Activated CD4-positive, alpha-beta memory T cell treated with anti-CD3 and anti-CD28 coated beads for 36 hours (primary cell): Measurements from ENCODE around the gene GOLM1. TPM values are rescaled to one million over a fixed set of nuclear protein-coding genes. Genes with fewer than 3 reads are reported as not detected.

Source experiments
- CTCF ChIA-PET: fragments of 350-600 bp; sonication (Branson Sonifier 250); formaldehyde crosslinking; loops from one replicate; lab custom pipeline; 2021; ENCODE audit warnings: antibody characterized with exemption, inconsistent platforms; lab: Charles Lee
- POLR2A ChIA-PET: fragments of 350-600 bp; sonication (Branson Sonifier 250); formaldehyde crosslinking; loops from one replicate; lab custom pipeline; 2021; ENCODE audit warnings: antibody characterized with exemption; lab: Charles Lee
- DNase-seq: peaks from one replicate; pipeline ENCODE4 v3.0.0-alpha.2; 2020
- H3K27ac Mint-ChIP-seq: one replicate; pipeline ENCODE4 v1.8.0; 2021; ENCODE audit warnings: mixed read lengths
- H3K27me3 Mint-ChIP-seq: one replicate; pipeline ENCODE4 v1.8.0; 2021; ENCODE audit warnings: mixed read lengths
- H3K36me3 Mint-ChIP-seq: one replicate; pipeline ENCODE4 v1.8.0; 2021; ENCODE audit warnings: mixed read lengths
- H3K4me1 Mint-ChIP-seq: one replicate; pipeline ENCODE4 v1.8.0; 2021; ENCODE audit warnings: low read depth, mixed read lengths
- H3K4me3 Mint-ChIP-seq: one replicate; pipeline ENCODE4 v1.8.0; 2021; ENCODE audit warnings: mild to moderate bottlenecking, mixed read lengths
- H3K9me3 Mint-ChIP-seq: one replicate; pipeline ENCODE4 v1.8.0; 2021; ENCODE audit warnings: mixed read lengths
- intact Hi-C: fragments of 100-400 bp; cut with micrococcal nuclease; formaldehyde crosslinking; loops from one replicate; pipeline ENCODE4 v1.15.1; 2023
- total RNA-seq, 2 experiments: library from RNA; stranded (reverse); gene quantifications; one replicate each; pipeline ENCODE4 v1.2.3, GENCODE V29; 2021

GOLM1 gene
- total RNA-seq, 2 experiments from 2014 or later: 2.0 to 2.1 TPM

DNA sequence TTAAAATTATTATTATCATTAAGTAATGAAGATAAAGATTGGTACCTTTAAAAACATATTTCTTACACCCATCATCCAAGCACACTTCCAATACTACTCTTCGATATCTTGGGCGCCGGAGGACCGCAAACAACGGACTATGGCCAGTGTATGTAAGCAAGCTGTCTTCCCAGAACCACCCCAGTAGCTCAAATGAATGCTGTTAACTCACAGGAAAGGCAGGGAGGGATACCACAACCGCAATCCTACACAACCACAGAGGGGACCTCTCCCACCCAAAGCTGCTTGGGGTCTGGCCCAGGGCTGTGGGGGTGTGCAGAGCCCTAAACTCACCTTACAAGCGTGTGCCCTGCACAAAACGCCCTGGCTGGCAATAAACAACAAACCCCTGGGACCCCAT is 20.6 kb downstream of the GOLM1 start:
- POLR2A ChIA-PET: no interaction called here
- Mint-ChIP-seq H3K9me3 (no peaks in the 10 kb centered on the region), H3K27me3 (no peaks in the 10 kb centered on the region), H3K4me3 (no peak overlapping the region), H3K27ac (no peak overlapping the region), H3K36me3 (no peaks in the 10 kb centered on the region), H3K4me1 (peaks cover 6% of the 10 kb centered on the region)
- intact Hi-C loops: no loop called here
- DNase-seq: no peak
- CTCF ChIA-PET: no interaction called here

GRCh38 chr9:86077276-86077675 is 22.1 kb downstream of the GOLM1 start:
- Mint-ChIP-seq H3K36me3 (no peaks in the 10 kb centered on the region), H3K4me1 (peaks cover 9% of the 10 kb centered on the region), H3K27me3 (no peaks in the 10 kb centered on the region), H3K9me3 (no peaks in the 10 kb centered on the region), H3K27ac (no peak overlapping the region), H3K4me3 (no peak overlapping the region)
- ChIA-PET CTCF (no interaction called here), POLR2A (no interaction called here)
- DNase-seq: no peak
- intact Hi-C loops: no loop called here

DNA sequence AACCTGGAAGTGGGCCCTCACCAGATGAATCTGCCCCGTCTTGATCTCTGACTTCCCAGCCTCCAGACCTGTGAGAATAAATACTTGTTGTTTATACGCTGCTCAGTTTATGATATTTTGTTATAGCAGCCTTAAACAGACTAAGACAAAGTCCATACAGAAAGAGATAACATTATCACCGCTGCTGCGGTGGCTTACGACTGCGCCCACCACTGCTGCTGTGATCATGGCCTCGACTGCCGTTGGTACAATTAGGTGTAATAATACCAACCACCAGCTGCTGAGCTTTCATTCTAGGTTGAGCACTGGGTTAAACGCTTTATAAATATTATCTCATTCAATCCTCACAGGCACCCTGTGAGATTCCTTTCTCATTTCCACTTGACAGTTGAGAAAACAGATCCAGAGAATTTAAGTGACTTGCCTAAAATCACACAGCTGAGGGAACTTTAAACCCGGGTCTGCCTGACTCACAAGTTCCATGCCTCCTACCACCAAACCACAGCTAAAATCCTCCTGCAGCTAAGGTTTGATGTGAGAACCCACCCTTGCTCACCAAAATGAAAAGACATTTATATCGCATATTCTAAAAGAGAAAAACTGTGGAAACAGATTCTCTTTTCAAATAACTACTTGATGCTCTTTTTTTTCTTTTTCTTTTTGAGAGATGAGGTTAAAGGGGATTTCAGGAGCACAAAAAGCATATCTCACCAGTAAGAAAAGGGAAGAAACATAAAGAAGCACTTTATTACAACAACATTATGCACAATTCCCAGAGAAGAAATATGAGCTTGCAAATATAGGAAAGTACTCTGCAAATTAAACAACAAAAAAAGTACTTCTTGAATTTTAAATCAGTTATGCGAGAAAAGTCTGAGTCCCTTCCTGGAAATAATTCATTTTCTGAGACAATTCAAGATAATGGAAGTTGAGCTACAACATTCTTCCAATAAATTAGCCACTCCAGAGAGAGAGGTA is 23.9 kb downstream of the GOLM1 start:
- no peak overlapping the region for H3K27ac Mint-ChIP-seq
- peak; percentile 45 for DNase-seq
- CTCF ChIA-PET: interaction anchor here (0.9 kb wide), 1 partner anchor 126 kb away, joined by 4 read pairs; no protein-coding TSS in a partner anchor

GRCh38 chr9:86073839-86074238 is 25.5 kb downstream of the GOLM1 start:
- intact Hi-C loops: no loop called here
- ChIA-PET CTCF (no interaction called here), POLR2A (no interaction called here)
- no peaks in the 10 kb centered on the region for H3K9me3 Mint-ChIP-seq
- H3K36me3 Mint-ChIP-seq: no peaks in the 10 kb centered on the region
- no peak overlapping the region for H3K4me3 Mint-ChIP-seq
- H3K27me3 Mint-ChIP-seq: peaks cover 2% of the 10 kb centered on the region
- H3K4me1 Mint-ChIP-seq: peaks cover 9% of the 10 kb centered on the region
- H3K27ac Mint-ChIP-seq: no peak overlapping the region
- no peak for DNase-seq

More for the DNA sequence above, 23.9 kb downstream of the GOLM1 start:
- Mint-ChIP-seq H3K9me3 (no peaks in the 10 kb centered on the region), H3K36me3 (no peaks in the 10 kb centered on the region), H3K4me1 (peaks cover 9% of the 10 kb centered on the region), H3K4me3 (no peak overlapping the region), H3K27me3 (peaks cover 2% of the 10 kb centered on the region)
- POLR2A ChIA-PET: no interaction called here
- intact Hi-C loops: no loop called here

DNA sequence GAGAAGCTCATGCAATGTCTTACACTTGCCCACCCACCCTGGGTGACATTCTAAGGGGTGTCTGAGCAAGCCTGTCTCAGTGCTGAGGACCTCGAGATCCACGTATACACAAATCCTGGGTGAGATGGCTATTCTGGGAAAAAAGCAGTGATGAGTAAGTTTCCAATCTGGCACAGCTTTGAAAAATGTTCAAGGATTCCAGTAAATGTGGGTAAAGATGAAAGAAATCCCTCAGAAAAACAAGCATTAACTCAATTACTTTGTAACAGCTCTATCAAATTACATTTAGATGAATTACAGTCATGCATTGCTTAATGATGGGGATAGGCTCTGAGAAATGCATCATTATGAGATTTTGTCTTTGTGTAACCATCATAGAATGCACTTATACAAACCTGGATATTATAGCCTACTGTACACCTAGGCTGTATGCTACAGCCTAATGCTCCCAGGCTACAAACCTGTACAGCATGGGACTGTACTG is 26.9 kb downstream of the GOLM1 start:
- CTCF ChIA-PET: no interaction called here
- Mint-ChIP-seq H3K9me3 (no peaks in the 10 kb centered on the region), H3K4me3 (no peak overlapping the region), H3K4me1 (peaks cover 9% of the 10 kb centered on the region), H3K27ac (no peak overlapping the region), H3K27me3 (peaks cover 2% of the 10 kb centered on the region), H3K36me3 (no peaks in the 10 kb centered on the region)
- POLR2A ChIA-PET: no interaction called here
- intact Hi-C loops: no loop called here
- DNase-seq: no peak

- CTCF ChIA-PET: interaction anchor here (0.6 kb wide), 2 partner anchors 140 to 340 kb away, joined by 3 read pairs; no protein-coding TSS in a partner anchor
- Mint-ChIP-seq H3K4me1 (peaks cover 5% of the 10 kb centered on the region), H3K9me3 (no peaks in the 10 kb centered on the region), H3K27ac (no peak overlapping the region), H3K4me3 (no peak overlapping the region), H3K27me3 (peaks cover 2% of the 10 kb centered on the region), H3K36me3 (no peaks in the 10 kb centered on the region)
- POLR2A ChIA-PET: no interaction called here
- DNase-seq: no peak
- intact Hi-C loops: no loop called here
Measured at GRCh38 chr9:86069206-86069869, 30.0 kb downstream of the GOLM1 start.

DNA sequence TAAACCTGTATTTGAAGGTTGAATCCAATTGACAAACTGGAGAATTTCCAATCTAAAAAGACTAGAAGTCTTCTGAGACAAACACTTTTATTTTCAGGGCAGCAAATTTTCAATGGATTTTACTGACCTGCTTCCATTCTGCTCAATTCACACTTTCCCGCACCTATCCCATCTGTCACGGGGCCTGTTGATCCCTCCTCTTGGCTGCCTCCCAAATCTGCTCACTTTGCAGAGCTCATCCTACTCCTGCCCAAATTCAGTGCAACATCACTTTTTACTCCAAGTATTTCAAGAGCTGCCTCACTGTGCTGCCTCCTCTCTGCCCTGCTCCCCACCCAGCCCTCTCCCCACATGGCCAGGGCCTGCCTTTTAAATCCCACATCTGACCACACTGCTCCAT is 35.1 kb downstream of the GOLM1 start:
- Mint-ChIP-seq H3K27ac (no peak overlapping the region), H3K4me3 (no peak overlapping the region), H3K27me3 (no peaks in the 10 kb centered on the region), H3K4me1 (no peaks in the 10 kb centered on the region), H3K36me3 (no peaks in the 10 kb centered on the region), H3K9me3 (no peaks in the 10 kb centered on the region)
- CTCF ChIA-PET: no interaction called here
- intact Hi-C loops: no loop called here
- DNase-seq: no peak
- POLR2A ChIA-PET: no interaction called here

DNA sequence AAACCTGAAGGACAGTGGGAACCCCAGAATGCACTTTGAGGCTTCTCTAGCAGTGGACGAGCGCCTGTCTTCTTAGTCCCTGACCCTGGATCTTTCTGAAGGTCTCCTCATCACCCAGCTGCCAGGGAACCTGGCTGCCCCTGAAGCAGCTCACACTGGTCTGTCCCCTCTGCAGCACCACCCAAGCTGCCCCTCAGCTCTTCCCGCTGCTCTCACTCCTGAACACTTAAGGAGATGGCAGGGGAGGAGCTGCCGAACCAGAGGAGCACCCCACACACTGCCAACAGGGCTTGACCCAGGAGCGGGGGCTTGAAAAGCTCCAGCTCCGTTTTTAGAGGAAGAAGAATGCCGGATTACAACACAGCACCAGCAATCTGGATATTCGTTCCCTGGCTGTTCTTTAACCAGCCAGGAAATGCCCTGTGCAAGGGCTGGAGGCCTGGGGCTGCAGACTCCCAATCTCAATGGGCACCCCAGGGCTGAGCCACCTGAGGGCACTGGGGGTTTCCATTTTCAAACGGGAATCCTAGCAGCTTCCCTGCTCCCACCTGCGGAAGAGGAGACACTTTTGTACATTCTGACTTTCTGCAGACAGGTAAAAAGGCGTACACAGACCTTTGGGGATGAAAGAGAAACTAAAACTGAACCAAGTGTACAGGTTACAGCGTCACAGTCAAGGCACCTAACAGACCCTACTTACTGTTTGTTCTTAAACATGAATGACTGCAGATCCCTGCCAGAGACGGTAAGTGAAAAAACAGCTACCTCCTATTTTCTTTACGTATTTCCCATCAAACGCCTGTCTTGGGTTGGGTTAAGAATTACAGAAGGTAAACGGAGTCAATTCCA is 36.3 kb downstream of the GOLM1 start:
- intact Hi-C loops: no loop called here
- no peak for DNase-seq
- CTCF ChIA-PET: no interaction called here
- Mint-ChIP-seq H3K27me3 (no peaks in the 10 kb centered on the region), H3K4me3 (no peak overlapping the region), H3K9me3 (no peaks in the 10 kb centered on the region), H3K4me1 (no peaks in the 10 kb centered on the region), H3K36me3 (no peaks in the 10 kb centered on the region), H3K27ac (no peak overlapping the region)
- POLR2A ChIA-PET: no interaction called here

- Mint-ChIP-seq H3K4me1 (no peaks in the 10 kb centered on the region), H3K27ac (no peak overlapping the region), H3K4me3 (no peak overlapping the region), H3K27me3 (no peaks in the 10 kb centered on the region), H3K9me3 (no peaks in the 10 kb centered on the region), H3K36me3 (no peaks in the 10 kb centered on the region)
- intact Hi-C loops: no loop called here
- CTCF ChIA-PET: no interaction called here
- DNase-seq: no peak
- POLR2A ChIA-PET: no interaction called here
Measured at GRCh38 chr9:86061972-86062739, 37.2 kb downstream of the GOLM1 start.

DNA sequence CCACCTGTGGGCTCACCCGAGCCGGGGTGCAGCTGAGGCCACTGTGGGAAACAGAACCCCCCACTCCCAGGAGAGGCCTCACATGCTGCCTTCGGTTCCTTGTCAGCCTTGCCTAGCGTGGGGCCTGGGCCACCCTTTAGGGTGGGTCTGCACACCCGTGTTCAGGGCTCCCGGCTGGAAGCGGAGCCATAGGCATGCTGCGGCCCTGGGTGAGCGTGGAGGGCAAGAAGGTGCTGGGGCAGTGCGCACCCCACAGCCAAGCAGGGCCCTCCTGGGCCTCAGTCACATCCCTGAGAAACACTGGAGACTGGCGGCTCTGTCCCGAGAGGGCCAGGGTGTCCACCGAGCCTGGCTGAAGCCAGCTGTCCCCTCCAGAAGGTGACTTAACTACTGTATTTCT is 41.9 kb downstream of the GOLM1 start:
- H3K27ac Mint-ChIP-seq: no peak overlapping the region
- no peaks in the 10 kb centered on the region for H3K9me3 Mint-ChIP-seq
- no peaks in the 10 kb centered on the region for H3K4me1 Mint-ChIP-seq
- DNase-seq: no peak
- H3K36me3 Mint-ChIP-seq: no peaks in the 10 kb centered on the region
- ChIA-PET POLR2A (no interaction called here), CTCF (no interaction called here)
- intact Hi-C loops: no loop called here
- H3K27me3 Mint-ChIP-seq: peaks cover 4% of the 10 kb centered on the region
- H3K4me3 Mint-ChIP-seq: no peak overlapping the region

DNA sequence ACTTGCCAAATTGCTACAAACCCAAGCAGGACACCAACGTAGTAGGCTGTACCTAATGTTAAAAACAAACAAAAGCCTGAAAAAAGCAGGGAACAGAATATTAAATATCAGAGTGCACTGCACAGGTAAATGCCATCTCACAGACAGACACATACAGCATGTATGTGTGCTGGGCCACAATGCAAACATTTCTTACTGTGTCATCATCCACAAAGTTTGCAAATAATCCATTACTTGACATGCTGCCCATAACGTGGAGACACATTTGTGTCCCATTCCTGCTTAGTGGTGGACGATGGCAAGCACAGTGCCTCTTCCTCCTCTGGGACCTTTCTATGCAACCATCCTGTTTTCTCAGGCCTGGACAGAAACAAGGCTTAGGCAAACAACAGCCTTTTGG is 44.7 kb downstream of the GOLM1 start:
- POLR2A ChIA-PET: no interaction called here
- intact Hi-C loops: no loop called here
- CTCF ChIA-PET: no interaction called here
- Mint-ChIP-seq H3K4me1 (no peaks in the 10 kb centered on the region), H3K9me3 (no peaks in the 10 kb centered on the region), H3K36me3 (no peaks in the 10 kb centered on the region), H3K27ac (no peak overlapping the region), H3K4me3 (no peak overlapping the region), H3K27me3 (peaks cover 4% of the 10 kb centered on the region)
- DNase-seq: no peak
